ENCODE measurements around the gene BTBD9.

The BTBD9 gene

GRCh38 chr6:38323216-38323615 lies 316.5 kb downstream of the BTBD9 start:
- no peak for FAIRE-seq

GRCh38 chr6:38322138-38322537 lies 317.6 kb downstream of the BTBD9 start:
- no peak for FAIRE-seq

DNA sequence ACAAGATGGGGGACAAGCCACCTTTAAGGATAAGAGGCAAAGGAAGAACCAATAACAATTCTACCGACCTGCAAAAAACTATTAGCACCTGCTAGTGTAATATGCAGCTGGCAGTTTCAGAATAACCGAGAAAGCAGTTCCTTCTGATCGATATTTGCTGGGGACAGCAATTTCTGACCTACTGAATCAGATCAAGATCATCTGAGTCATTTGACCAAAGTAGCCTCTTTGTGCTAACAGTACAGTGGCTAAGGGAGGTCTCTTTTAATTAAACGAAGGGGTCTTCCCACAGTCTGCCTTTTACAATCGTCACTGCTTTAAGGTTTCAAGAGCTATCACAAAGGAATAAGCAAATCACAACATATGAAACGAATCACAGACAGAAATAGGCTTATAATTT lies 318.9 kb downstream of the BTBD9 start:
- no peak for FAIRE-seq

- FAIRE-seq = no peak
Measured at GRCh38 chr6:38320358-38320757, 319.4 kb downstream of the BTBD9 start.

DNA sequence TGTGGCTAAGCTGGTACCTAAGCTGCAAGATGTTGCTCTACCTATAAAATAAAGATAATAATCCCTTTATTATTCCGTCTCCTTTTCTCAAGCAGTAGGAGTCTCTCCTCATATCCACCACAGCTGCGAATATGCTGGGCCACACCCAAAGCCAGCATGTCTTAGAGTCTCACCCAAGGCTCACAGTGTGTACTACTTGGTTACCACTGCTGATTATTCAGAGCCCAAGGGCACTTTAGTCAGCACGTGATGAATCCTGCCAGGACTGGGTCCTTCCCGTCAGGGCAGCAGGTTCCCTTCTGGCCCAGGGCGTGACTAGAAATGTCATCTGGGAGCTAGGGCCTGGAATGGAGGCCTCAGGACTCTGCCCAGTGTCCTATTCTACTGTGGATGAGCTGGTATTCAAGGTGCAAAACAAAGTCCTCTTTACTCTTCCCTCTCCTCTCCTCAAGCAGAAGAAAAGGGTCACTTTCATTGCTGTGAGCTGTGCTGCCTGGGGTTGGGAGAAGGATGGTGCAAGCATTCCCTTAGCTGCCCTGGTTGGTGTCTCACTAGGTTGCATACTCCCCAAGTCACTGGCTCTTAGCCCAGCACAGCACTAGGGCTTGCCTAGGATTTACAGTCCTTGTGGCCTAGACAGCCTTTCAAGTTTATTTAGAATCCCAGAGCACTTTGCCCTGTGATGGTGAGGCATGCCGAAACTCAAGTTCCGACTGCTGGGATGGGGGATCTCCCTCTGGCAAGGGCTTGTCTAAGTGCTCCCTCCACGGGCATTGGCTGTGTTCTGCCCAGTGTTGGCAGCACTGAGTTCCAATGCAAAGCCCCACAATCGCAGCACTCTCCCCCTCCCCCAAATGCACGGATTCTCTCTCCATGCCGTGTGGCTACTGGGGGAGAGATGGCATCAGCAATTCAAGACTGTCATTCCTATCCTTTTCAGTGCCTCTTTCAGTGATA lies 320.2 kb downstream of the BTBD9 start:
- no peak for FAIRE-seq

- peak; percentile 42 for FAIRE-seq
Measured at GRCh38 chr6:38316099-38316868, 323.4 kb downstream of the BTBD9 start.

DNA sequence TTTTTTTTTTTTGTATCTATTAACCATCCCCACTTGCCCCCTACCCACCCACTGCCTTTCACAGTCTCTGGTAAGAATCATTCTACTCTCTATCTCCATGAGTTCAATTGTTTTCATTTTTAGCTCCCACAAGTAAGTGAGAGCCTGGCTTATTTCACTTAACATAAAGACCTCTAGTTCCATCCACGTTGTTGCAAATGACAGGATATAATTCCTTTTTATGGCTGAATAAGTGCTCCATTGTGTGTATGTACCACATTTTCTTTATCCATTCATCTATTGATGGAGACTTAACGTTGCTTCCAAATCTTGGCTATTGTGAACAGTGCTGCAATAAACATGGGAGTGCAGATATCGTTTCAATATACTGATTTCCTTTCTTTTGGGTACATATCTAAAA lies 328.5 kb downstream of the BTBD9 start:
- no peak for FAIRE-seq

GRCh38 chr6:38310061-38310460 lies 329.7 kb downstream of the BTBD9 start:
- no peak for FAIRE-seq

- FAIRE-seq = no peak
Measured at GRCh38 chr6:38307740-38308139, 332.0 kb downstream of the BTBD9 start.

DNA sequence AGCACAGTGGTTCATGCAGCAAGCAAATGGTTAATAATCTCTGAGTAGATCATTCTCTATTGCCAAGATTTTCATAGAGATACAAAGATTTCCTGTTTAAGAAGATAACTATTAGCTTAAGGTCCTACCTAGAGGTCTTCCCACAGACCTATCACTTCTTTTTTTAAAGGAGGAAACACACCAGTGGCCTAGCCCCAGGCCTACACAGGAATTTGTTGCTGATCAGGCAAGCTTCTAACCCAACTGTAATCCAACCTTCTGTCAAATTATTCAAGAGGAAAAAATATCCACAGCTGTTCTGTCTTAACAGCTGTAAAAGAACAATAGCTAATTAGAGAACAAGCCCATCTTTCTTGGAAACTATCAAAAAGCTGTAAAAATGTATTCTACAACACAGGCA lies 332.8 kb downstream of the BTBD9 start:
- no peak for FAIRE-seq

DNA sequence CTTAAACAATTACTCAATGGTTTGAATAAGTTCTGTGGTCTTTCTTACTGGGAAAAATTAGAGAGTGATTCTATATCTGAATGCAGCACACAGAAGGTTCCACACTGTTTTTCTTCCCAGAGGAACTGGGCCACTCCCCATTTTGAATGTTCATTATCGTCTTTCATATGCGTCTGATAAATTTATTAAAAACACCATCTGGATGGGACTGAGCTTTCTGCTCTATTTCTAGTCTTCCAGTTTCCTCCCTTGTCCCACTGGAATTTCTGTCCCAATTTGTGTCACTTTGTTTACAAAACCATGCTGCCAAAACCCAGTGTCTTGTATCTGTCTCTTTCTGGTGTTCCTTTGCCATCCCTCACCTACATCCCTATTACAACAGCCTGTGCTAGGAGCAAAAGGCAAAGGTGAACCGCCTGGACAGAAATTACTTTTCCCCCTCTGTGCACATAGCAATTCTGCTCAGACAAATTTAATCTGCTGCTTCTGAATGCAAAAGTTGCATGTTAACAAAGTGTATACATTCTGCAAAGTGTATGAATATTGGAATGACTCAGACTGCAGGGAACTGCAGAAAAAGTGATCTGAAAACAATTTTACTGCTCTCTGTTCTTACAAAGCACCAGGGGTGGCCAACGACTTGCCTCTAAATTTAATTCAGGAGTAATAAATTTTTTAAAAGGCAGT lies 333.6 kb downstream of the BTBD9 start:
- FAIRE-seq = no peak

- no peak for FAIRE-seq
Measured at GRCh38 chr6:38302838-38303237, 336.9 kb downstream of the BTBD9 start.

DNA sequence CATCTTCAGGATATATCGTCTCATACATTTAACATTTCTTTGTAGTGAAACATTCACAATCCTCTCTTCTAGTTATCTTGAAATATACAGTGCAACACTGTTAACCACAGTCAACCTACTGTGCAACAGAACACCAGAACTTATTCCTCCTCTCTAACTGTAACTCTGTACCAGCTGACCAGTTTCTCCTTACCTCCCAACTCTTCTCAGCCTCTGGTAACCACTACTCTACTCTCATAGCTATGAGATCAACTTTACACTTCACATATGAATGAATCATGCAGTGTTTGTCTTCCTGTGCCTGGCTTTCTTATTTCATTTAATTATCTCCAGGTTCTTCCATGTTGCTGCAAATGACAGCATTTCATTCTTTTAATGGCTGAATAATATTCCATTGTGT lies 337.6 kb downstream of the BTBD9 start:
- no peak for FAIRE-seq

GRCh38 chr6:38290133-38290799 lies 349.5 kb downstream of the BTBD9 start:
- no peak for FAIRE-seq

DNA sequence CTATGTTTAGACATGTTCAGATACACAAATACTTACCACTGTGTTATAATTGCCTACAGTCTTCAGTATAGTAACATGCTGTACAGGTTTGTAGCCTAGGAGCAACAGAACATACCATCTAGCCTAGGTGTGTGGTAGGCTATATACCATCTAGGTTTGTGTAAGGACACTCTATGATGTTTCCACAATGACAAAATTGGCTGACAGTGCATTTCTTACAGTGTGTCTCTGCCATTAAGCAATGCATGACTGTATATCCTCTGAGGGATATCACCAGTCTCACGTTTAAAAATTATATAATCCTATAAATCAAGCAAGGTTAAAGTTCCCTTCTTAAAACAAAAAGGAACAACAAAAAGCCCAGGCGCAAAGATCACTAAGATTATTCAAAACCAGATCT lies 352.2 kb downstream of the BTBD9 start:
- no peak for FAIRE-seq

DNA sequence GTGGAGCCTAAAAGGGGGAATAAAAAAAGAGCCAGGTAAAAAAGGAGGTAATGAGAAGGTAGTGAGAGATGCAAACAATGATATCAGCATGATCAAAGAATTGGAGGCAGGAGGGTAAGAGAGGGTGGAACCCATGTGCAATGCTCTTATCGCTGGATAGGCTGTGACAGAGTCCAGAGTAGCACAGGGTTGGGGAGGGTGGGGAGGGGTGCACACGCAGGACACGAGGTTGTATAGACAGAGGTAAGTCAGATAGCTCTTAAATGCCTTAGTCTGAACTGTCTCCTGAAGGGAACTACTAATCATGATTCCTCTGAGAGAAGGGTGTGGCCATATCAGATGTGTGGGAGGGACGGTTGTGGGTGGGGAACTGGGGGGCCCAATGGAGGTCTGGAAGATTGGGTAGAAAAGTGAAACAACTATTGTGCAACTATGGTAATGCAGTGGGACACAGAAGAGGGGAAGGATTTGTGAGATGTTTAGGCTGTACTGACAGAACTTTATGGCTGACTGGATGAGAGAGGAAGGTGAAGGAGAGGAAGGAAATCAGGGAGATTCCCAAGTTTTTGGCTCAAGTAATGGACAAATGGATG lies 354.8 kb downstream of the BTBD9 start:
- no peak for FAIRE-seq

DNA sequence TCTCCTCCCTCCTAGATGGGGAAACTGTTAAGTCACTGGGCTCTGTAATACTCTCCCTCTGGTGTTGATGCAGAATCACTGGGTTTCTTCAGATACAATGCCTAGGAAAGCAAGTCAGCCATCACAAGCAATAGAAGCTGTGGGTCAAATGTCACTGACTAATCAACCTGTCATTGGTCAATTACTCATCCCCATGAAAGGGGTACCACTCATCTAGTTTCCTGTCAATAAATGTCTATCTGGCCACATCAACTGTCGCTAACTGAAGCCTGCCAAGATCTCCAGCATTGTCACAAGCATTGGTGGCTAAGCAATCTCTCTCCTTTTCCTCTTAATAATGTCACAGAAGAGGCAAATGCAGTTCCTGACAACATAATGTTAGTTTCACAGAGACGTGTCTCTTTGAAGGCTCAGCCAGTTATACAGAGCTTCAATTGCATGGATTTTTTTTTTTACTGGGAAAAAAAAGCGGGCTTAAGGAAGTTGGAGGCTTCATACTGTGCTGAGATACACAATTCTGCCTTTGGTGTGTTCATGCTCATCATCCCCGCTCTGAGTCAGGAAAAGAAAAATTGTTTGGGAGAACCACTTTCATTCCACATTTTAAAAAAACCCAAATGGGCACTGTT lies 355.9 kb downstream of the BTBD9 start:
- FAIRE-seq = no peak

DNA sequence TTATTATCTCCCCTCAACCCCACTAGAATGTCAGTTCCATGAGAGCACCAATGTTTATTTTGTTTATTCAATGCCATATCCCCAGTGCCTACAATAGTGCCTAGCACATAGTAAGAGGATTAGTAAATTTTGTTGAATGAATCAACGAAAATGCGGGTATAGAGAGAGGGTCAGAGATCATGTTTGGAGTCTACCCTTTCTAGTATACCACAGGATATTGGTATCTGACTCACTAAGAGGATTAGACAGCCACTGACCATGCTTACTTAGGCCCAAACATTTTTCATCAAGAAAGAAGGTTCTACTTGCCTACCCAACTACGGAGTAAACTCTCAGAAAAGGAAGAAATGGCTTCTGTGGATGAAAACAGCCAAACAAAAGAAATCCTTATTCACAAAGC lies 356.8 kb downstream of the BTBD9 start:
- FAIRE-seq = no peak

GRCh38 chr6:38281126-38281525 lies 358.6 kb downstream of the BTBD9 start:
- no peak for FAIRE-seq

DNA sequence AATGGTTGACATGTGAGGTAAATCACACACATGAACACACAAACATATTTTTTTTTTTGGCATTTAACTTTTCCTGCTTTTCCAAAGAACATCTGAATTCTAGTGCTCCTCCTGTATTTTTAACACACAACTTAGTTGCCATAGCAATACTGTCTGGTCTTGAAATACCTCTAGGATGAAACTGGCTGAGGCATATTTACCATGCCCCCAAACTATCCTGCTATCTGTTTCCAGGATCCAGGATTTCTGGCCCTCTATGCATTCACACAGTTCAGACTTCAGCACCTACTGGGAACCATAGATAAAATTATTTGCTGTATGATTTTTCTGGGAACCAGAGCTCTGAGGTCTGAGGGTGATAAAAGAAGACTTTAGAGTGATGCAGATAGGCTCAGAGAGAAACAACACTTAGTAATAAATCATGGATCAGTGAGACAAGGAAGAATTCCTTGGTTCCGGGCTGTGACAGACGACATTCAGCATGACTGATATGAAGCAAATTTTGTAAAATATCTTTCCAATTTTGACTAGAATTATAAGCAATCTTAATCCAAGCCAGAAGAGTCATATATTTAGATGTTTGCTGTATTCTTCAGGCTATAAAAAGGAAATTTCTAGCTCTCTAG lies 359.7 kb downstream of the BTBD9 start:
- FAIRE-seq = no peak

GRCh38 chr6:38279423-38279822 lies 360.3 kb downstream of the BTBD9 start:
- FAIRE-seq = no peak

GRCh38 chr6:38273325-38273724 lies 366.4 kb downstream of the BTBD9 start:
- FAIRE-seq = no peak

All from G401.6 (cell line).